Colonic mucosa (tissue), 4 donors: ENCODE data around the gene PPP1R1C. TPM values are rescaled to one million over a fixed set of nuclear protein-coding genes. Genes with fewer than 3 reads are reported as not detected.

Experiments
- DNase-seq: peaks from one replicate; pipeline ENCODE4 v3.0.0-alpha.2; 2020
- H3K27ac ChIP-seq: fragments of 200-600 bp; one replicate; pipeline ENCODE4 v1.8.0; 2021
- H3K27me3 ChIP-seq: fragments of 200-600 bp; one replicate; pipeline ENCODE4 v1.8.0; 2021
- H3K36me3 ChIP-seq: fragments of 200-600 bp; one replicate; pipeline ENCODE4 v1.8.0; 2021
- H3K4me1 ChIP-seq: fragments of 200-600 bp; one replicate; pipeline ENCODE4 v1.8.0; 2021; ENCODE audit warnings: mild to moderate bottlenecking
- H3K4me3 ChIP-seq: fragments of 200-600 bp; one replicate; pipeline ENCODE4 v1.8.0; 2021
- H3K9ac ChIP-seq, 2 donors: one replicate each; pipeline ENCODE4 v1.7.0; 2013; ENCODE audit warnings: control low read depth in 2 of 2, low read depth in 2 of 2, low read length in 2 of 2
- H3K9me3 ChIP-seq: fragments of 200-600 bp; one replicate; pipeline ENCODE4 v1.8.0; 2021
- CTCF ChIP-seq: fragments of 200-600 bp; IDR thresholded peaks from one replicate; pipeline ENCODE4 v1.8.0; 2022; ENCODE audit warnings: antibody characterized with exemption, mild to moderate bottlenecking
- intact Hi-C: fragments of 100-400 bp; cut with DNase I; formaldehyde crosslinking; loops from one replicate; pipeline ENCODE4 v1.14.1; 2022
- total RNA-seq, 2 donors: library from RNA; stranded (reverse); fragmentation: NEBNext Ultra II Directional in 1 of 2; extraction: Animal tissue kit (Norgen Biotek cat#: 25700) in 1 of 2; gene quantifications; one replicate each; pipeline ENCODE4 v1.2.1, GENCODE V29; 2021
- donor health status: healthy.
- donor health status: DM: no; HTN: no; CAD: no.
- donor health status: DM: no; HTN: no; CAD: no.

PPP1R1C gene
- total RNA-seq, 2 donors from 2014 or later, result not detected

GRCh38 chr2:181988154-181988924 lies 2.7 kb downstream of the PPP1R1C start:
- H3K36me3 ChIP-seq, result no peaks in the 10 kb centered on the region
- intact Hi-C loops, result no loop called here
- H3K27ac ChIP-seq, result no peak overlapping the region
- H3K4me1 ChIP-seq, result no peaks in the 10 kb centered on the region
- H3K9me3 ChIP-seq, result no peaks in the 10 kb centered on the region
- H3K9ac ChIP-seq, result no peak overlapping the region
- no peaks in the 10 kb centered on the region for H3K27me3 ChIP-seq
- DNase-seq, result no peak
- TF ChIP-seq CTCF, result no peak
- no peak overlapping the region for H3K4me3 ChIP-seq

GRCh38 chr2:181989099-181989498 lies 3.4 kb downstream of the PPP1R1C start:
- Histone ChIP-seq H3K4me3 (no peak overlapping the region), H3K9me3 (no peaks in the 10 kb centered on the region), H3K4me1 (no peaks in the 10 kb centered on the region), H3K36me3 (no peaks in the 10 kb centered on the region), H3K27ac (no peak overlapping the region), H3K27me3 (no peaks in the 10 kb centered on the region), H3K9ac (no peak overlapping the region)
- intact Hi-C loops, result no loop called here
- no peak for TF ChIP-seq CTCF
- DNase-seq, result no peak

GRCh38 chr2:181991171-181991885 lies 5.7 kb downstream of the PPP1R1C start:
- Histone ChIP-seq H3K9ac (no peak overlapping the region), H3K9me3 (no peaks in the 10 kb centered on the region), H3K36me3 (no peaks in the 10 kb centered on the region), H3K27me3 (no peaks in the 10 kb centered on the region), H3K4me1 (no peaks in the 10 kb centered on the region), H3K27ac (no peak overlapping the region), H3K4me3 (no peak overlapping the region)
- intact Hi-C loops, result no loop called here
- DNase-seq, result no peak
- TF ChIP-seq CTCF, result no peak

GRCh38 chr2:181992776-181993175 lies 7.1 kb downstream of the PPP1R1C start:
- no peak overlapping the region for H3K9ac ChIP-seq
- H3K4me3 ChIP-seq, result no peak overlapping the region
- no peaks in the 10 kb centered on the region for H3K4me1 ChIP-seq
- intact Hi-C loops, result no loop called here
- DNase-seq, result no peak
- no peak for TF ChIP-seq CTCF
- no peak overlapping the region for H3K27ac ChIP-seq
- H3K36me3 ChIP-seq, result no peaks in the 10 kb centered on the region
- no peaks in the 10 kb centered on the region for H3K9me3 ChIP-seq
- no peaks in the 10 kb centered on the region for H3K27me3 ChIP-seq

GRCh38 chr2:181995289-181995688 lies 9.6 kb downstream of the PPP1R1C start:
- TF ChIP-seq CTCF, result no peak
- no peaks in the 10 kb centered on the region for H3K36me3 ChIP-seq
- H3K27me3 ChIP-seq, result no peaks in the 10 kb centered on the region
- no peak overlapping the region for H3K4me3 ChIP-seq
- H3K4me1 ChIP-seq, result no peaks in the 10 kb centered on the region
- intact Hi-C loops, result no loop called here
- H3K9ac ChIP-seq, result no peak overlapping the region
- DNase-seq, result no peak
- H3K9me3 ChIP-seq, result no peaks in the 10 kb centered on the region
- H3K27ac ChIP-seq, result no peak overlapping the region
